ENCODE measurements around the gene PWWP2B. TPM values are rescaled to one million over a fixed set of nuclear protein-coding genes. Genes with fewer than 3 reads are reported as not detected.
"Not testable (repeated sequence)": the region's sequence is repeated elsewhere in the genome, so short reads cannot be mapped to it uniquely, and the experiment has no call there.

Gene PWWP2B
- total and polyA plus RNA-seq, 9 of the 15 experiments (the other 6 are each of a cell fraction or from before 2014, with no cell fraction given) = 0.07 to 9.2 (median 1.6) TPM; not detected in 1

DNA sequence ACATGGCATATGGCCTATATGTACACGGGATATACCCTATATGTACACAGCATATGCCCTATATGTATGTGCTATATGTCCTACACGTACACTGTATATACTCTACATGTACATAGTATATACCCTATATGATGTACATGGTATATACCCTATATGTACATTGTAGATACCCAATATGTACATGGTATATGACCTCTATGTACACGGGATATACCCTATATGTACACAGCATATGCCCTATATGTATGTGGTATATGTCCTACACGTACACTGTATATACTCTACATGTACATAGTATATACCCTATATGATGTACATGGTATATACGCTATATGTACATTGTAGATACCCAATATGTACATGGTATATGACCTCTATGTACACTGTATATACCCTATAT is 38.3 kb downstream of the PWWP2B start:
- peaks cover 0 to 31% of the 10 kb centered on the region in 2 experiments; a peak in 3 of 5 replicates for H3K4me1 ChIP-seq (replicated peaks in 1 of 2; ENCODE audit: control insufficient read depth in 2 of 2, insufficient read depth in 2 of 2, low read length in 2 of 2)

GRCh38 chr10:132436096-132436495 is 39.1 kb downstream of the PWWP2B start:
- H3K27me3 ChIP-seq (ENCODE audit: control insufficient read depth in 2 of 2, insufficient read depth in 2 of 2, low read length in 2 of 2); DNase-seq (ENCODE audit: extremely low read depth in 1 of 4, low spot score in 3 of 4); H4K20me1 ChIP-seq (replicated peaks; ENCODE audit: control insufficient read depth, insufficient read depth, low read length); H3K79me2 ChIP-seq (ENCODE audit: control insufficient read depth, insufficient read depth, low read length); H3K4me2 ChIP-seq (ENCODE audit: insufficient read depth, low read length); intact Hi-C loops (cut with micrococcal nuclease); H3K9me3 ChIP-seq (replicated peaks; ENCODE audit: control insufficient read depth, insufficient read depth, low read depth, low read length); H2AFZ ChIP-seq (ENCODE audit: low read depth, low read length); CTCF ChIA-PET (ENCODE audit: low intra/inter-chr PET ratio); H3K27ac ChIP-seq (ENCODE audit: extremely low read depth, low read depth, low read length); POLR2A ChIA-PET; H3K36me3 ChIP-seq (ENCODE audit: control insufficient read depth, insufficient read depth, low read length); H3K9me1 ChIP-seq (ENCODE audit: control insufficient read depth, insufficient read depth, low read length); FAIRE-seq; ATAC-seq; H3K4me3 ChIP-seq; H3K9ac ChIP-seq (ENCODE audit: insufficient read depth in 1 of 2, low read depth in 2 of 2, low read length in 2 of 2); BruUV-seq (replicated peaks); in situ Hi-C loops (cut with MboI): not testable (repeated sequence)
- peaks cover 0 to 31% of the 10 kb centered on the region in 2 experiments; a peak in 3 of 5 replicates for H3K4me1 ChIP-seq (replicated peaks in 1 of 2; ENCODE audit: control insufficient read depth in 2 of 2, insufficient read depth in 2 of 2, low read length in 2 of 2)
- WGBS (ENCODE audit: insufficient coverage, low coverage, missing lambda C conversion rate) = 40% methylated on average over 1 of the region's 3 CpGs

More for the DNA sequence above, 38.3 kb downstream of the PWWP2B start:
- H3K79me2 ChIP-seq (ENCODE audit: control insufficient read depth, insufficient read depth, low read length); H3K9me3 ChIP-seq (replicated peaks; ENCODE audit: control insufficient read depth, insufficient read depth, low read depth, low read length); H3K36me3 ChIP-seq (ENCODE audit: control insufficient read depth, insufficient read depth, low read length); H3K9me1 ChIP-seq (ENCODE audit: control insufficient read depth, insufficient read depth, low read length); H2AFZ ChIP-seq (ENCODE audit: low read depth, low read length); BruUV-seq (replicated peaks); H3K4me2 ChIP-seq (ENCODE audit: insufficient read depth, low read length); H3K4me3 ChIP-seq; H3K9ac ChIP-seq (ENCODE audit: insufficient read depth in 1 of 2, low read depth in 2 of 2, low read length in 2 of 2); H3K27ac ChIP-seq (ENCODE audit: extremely low read depth, low read depth, low read length); intact Hi-C loops (cut with micrococcal nuclease); in situ Hi-C loops (cut with MboI); FAIRE-seq; H3K27me3 ChIP-seq (ENCODE audit: control insufficient read depth in 2 of 2, insufficient read depth in 2 of 2, low read length in 2 of 2); CTCF ChIA-PET (ENCODE audit: low intra/inter-chr PET ratio); ATAC-seq; H4K20me1 ChIP-seq (replicated peaks; ENCODE audit: control insufficient read depth, insufficient read depth, low read length); DNase-seq (ENCODE audit: extremely low read depth in 1 of 4, low spot score in 3 of 4); POLR2A ChIA-PET: not testable (repeated sequence)
- TF ChIP-seq KDM1A (IDR thresholded peaks at IDR 0.05) (peak in 1 of 2 experiments; percentile 85; a peak in 1 of 4 replicates), ARID2 (IDR thresholded peaks at IDR 0.05) (0 out of 2 replicates have a peak, but pooled peaks have one; percentile 48)
- 37% methylated on average over 5 of the region's 5 CpGs for WGBS (ENCODE audit: insufficient coverage, low coverage, missing lambda C conversion rate)

Data from K562 (cell line).